ENCODE data around the gene HELT.

DNA sequence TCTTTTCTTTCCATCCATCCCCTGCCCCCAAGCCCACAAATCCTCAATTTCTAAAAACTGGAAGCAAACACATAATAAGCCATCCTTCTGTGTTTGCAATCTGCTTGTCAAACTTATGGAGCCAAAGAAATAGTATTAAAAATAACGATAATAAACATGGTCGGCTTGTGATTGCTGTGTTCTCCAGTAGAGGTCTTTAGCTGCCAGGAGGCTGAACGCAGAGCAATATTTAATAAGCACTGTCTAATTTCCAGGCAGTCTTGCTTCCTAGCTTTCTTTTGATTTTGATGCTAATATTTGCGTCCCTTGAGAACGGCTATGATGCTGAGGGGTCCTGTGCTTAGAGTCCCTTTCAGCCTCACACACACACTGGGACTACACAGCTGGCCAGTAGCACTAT, 3.2 kb upstream of the HELT start:
- TF ChIP-seq, protein P1, sequence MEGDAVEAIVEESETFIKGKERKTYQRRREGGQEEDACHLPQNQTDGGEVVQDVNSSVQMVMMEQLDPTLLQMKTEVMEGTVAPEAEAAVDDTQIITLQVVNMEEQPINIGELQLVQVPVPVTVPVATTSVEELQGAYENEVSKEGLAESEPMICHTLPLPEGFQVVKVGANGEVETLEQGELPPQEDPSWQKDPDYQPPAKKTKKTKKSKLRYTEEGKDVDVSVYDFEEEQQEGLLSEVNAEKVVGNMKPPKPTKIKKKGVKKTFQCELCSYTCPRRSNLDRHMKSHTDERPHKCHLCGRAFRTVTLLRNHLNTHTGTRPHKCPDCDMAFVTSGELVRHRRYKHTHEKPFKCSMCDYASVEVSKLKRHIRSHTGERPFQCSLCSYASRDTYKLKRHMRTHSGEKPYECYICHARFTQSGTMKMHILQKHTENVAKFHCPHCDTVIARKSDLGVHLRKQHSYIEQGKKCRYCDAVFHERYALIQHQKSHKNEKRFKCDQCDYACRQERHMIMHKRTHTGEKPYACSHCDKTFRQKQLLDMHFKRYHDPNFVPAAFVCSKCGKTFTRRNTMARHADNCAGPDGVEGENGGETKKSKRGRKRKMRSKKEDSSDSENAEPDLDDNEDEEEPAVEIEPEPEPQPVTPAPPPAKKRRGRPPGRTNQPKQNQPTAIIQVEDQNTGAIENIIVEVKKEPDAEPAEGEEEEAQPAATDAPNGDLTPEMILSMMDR (IDR thresholded peaks at IDR 0.05; ENCODE audit: low read depth, low read length, missing input control), result no peak
- TF ChIP-seq TAF1 (conservative IDR thresholded peaks at IDR 0.05), result no peak
- TF ChIP-seq RAD21 (IDR thresholded peaks at IDR 0.05), result no peak
- TF ChIP-seq, protein P2, sequence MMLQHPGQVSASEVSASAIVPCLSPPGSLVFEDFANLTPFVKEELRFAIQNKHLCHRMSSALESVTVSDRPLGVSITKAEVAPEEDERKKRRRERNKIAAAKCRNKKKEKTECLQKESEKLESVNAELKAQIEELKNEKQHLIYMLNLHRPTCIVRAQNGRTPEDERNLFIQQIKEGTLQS (IDR thresholded peaks at IDR 0.05), result no peak
- TF ChIP-seq, protein P3, sequence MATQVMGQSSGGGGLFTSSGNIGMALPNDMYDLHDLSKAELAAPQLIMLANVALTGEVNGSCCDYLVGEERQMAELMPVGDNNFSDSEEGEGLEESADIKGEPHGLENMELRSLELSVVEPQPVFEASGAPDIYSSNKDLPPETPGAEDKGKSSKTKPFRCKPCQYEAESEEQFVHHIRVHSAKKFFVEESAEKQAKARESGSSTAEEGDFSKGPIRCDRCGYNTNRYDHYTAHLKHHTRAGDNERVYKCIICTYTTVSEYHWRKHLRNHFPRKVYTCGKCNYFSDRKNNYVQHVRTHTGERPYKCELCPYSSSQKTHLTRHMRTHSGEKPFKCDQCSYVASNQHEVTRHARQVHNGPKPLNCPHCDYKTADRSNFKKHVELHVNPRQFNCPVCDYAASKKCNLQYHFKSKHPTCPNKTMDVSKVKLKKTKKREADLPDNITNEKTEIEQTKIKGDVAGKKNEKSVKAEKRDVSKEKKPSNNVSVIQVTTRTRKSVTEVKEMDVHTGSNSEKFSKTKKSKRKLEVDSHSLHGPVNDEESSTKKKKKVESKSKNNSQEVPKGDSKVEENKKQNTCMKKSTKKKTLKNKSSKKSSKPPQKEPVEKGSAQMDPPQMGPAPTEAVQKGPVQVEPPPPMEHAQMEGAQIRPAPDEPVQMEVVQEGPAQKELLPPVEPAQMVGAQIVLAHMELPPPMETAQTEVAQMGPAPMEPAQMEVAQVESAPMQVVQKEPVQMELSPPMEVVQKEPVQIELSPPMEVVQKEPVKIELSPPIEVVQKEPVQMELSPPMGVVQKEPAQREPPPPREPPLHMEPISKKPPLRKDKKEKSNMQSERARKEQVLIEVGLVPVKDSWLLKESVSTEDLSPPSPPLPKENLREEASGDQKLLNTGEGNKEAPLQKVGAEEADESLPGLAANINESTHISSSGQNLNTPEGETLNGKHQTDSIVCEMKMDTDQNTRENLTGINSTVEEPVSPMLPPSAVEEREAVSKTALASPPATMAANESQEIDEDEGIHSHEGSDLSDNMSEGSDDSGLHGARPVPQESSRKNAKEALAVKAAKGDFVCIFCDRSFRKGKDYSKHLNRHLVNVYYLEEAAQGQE (IDR thresholded peaks at IDR 0.05), result no peak
- no peak for TF ChIP-seq HNF4A (conservative IDR thresholded peaks at IDR 0.05)
- TF ChIP-seq GABPA (IDR thresholded peaks at IDR 0.05 in 1 of 2, conservative IDR thresholded peaks at IDR 0.05 in 1 of 2), result no peak
- TF ChIP-seq, protein P4, sequence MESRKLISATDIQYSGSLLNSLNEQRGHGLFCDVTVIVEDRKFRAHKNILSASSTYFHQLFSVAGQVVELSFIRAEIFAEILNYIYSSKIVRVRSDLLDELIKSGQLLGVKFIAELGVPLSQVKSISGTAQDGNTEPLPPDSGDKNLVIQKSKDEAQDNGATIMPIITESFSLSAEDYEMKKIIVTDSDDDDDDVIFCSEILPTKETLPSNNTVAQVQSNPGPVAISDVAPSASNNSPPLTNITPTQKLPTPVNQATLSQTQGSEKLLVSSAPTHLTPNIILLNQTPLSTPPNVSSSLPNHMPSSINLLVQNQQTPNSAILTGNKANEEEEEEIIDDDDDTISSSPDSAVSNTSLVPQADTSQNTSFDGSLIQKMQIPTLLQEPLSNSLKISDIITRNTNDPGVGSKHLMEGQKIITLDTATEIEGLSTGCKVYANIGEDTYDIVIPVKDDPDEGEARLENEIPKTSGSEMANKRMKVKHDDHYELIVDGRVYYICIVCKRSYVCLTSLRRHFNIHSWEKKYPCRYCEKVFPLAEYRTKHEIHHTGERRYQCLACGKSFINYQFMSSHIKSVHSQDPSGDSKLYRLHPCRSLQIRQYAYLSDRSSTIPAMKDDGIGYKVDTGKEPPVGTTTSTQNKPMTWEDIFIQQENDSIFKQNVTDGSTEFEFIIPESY (IDR thresholded peaks at IDR 0.05), result no peak
- TF ChIP-seq EGR1 (IDR thresholded peaks at IDR 0.05; ENCODE audit: low read depth in 2 of 2), result no peak
- TF ChIP-seq, protein P5, sequence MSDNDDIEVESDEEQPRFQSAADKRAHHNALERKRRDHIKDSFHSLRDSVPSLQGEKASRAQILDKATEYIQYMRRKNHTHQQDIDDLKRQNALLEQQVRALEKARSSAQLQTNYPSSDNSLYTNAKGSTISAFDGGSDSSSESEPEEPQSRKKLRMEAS (IDR thresholded peaks at IDR 0.05), result no peak
- no peak for TF ChIP-seq YY1 (IDR thresholded peaks at IDR 0.05)
- no peak for TF ChIP-seq SP1 (IDR thresholded peaks at IDR 0.05)
- no peak for TF ChIP-seq FOXA1 (IDR thresholded peaks at IDR 0.05)
